GM20431 (cell line): ENCODE measurements around the gene ATP2B1.

Experiments
- in situ Hi-C: fragments of 300-500 bp; cut with MseI, MboI; formaldehyde crosslinking; loops from one replicate; pipeline ENCODE4 v1.15.0; 2020; ENCODE audit warnings: low sequenced_read_pairs; ENCODE audit not compliant: unreplicated experiment

Gene ATP2B1

DNA sequence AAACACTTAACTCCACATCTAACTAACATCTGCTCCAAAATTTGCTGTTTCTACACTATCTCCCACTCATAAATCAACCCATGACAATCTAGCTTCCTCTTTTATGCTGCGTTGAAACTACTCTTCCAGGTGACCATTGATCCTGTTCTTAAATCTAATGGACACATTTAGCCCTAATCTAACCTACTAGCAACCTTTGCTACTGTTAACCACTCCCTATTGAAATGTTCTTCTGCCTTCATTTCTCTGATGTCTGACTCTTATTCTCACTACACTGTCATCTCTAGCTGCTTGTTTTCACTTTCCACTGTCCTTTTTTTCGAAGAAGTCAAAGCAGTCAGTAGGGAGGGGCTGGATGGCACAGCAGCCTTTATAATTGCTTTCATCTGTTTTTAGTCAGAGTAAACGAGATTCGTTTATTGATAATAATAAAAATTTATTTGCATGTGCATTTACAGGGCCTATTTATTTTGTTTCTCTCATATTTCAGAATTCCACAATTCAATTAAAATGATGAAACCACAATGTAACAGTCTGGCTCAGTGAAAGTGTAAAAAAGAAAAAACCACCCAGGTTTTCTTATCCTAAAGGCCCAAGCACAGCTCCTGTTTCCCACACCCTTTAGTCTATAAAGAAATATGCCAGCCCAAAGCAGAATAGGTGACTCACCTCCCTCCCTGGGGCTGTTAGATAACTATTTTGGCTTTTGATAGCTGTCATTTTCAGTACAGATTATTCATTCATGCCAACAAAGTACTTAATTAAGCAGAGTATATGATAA is 44.9 kb downstream of the ATP2B1 start:
- in situ Hi-C loops = no loop called here

- in situ Hi-C loops = no loop called here
Observed at GRCh38 chr12:89662623-89663022, 46.0 kb downstream of the ATP2B1 start.

- in situ Hi-C loops = no loop called here
Observed at GRCh38 chr12:89661706-89662330, 46.8 kb downstream of the ATP2B1 start.

GRCh38 chr12:89657739-89658138 is 50.9 kb downstream of the ATP2B1 start:
- in situ Hi-C loops = no loop called here

DNA sequence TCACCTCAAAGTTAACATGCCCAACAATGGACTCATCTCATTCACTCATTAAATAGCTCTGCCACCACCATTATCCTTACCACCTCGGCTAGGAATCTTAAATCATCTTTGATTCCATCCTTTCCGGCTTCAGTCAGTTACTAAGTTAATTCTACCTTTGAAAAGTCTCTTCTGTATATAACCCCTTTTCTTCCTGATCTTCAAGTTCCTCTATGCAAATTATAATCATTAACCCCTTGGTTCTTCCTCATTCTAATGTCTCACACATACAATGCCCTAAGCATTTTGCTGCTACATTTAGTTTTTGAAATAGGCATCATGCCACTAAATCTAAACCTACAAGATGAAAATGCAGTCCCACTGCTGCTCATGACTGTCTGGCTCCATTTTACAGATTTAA is 51.6 kb downstream of the ATP2B1 start:
- in situ Hi-C loops = no loop called here

DNA sequence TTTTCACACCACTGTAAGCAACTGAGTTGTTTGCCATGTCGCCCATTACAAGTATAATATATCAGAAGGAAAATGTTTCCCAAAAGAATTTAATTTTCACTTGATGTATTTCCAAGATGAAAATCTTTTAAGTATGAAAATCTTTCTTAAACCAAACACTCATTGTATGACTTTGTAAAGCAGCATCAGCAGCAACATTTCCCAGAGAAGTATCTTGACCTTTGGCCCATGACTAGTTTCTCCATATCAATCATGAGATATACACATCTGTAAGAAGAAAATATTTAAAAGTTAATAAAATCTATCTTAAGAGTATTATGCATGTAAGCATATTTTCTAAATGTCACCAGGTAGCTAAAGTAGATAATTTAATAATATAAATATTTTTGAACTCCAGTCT is 52.8 kb downstream of the ATP2B1 start:
- in situ Hi-C loops = no loop called here

DNA sequence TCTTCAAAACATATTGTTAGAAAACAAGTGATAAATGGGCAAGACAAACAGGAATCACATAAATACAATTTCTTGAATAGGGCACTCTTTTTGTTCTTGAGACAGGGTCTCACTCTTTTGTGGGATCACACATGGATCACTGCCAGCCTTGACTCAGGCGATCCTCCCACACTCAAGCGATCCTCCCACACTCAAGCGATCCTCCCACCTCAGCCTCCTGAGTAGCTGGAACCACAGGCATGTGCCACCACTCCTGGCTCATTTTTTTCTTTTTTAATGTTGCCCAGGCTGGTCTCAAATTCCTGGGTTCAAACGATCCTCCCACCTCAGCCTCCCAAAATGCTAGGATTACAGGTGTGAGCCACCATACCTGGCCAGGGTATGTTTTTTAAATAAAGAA is 57.4 kb downstream of the ATP2B1 start:
- in situ Hi-C loops = no loop called here

GRCh38 chr12:89650239-89650638 is 58.4 kb downstream of the ATP2B1 start:
- in situ Hi-C loops = no loop called here

DNA sequence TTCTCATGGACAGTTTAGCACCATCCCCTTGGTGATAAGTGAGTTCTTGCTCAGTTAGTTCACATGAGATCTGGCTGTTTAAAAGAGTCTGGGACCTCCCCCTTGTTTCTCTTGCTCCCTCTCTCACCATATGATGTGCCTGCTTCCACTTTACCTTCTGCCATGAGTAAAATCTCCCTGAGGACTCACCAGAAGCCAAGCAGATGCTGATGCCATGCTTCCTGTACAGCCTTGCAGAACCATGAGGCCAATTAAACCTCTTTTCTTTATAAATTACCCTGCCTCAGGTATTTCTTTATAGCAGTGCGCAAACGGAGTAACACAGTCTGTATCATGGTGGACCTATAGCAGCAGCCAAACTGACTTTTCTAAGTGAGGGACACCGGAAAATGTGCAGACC is 58.8 kb downstream of the ATP2B1 start:
- in situ Hi-C loops = no loop called here

GRCh38 chr12:89649139-89649538 is 59.5 kb downstream of the ATP2B1 start:
- in situ Hi-C loops = no loop called here

DNA sequence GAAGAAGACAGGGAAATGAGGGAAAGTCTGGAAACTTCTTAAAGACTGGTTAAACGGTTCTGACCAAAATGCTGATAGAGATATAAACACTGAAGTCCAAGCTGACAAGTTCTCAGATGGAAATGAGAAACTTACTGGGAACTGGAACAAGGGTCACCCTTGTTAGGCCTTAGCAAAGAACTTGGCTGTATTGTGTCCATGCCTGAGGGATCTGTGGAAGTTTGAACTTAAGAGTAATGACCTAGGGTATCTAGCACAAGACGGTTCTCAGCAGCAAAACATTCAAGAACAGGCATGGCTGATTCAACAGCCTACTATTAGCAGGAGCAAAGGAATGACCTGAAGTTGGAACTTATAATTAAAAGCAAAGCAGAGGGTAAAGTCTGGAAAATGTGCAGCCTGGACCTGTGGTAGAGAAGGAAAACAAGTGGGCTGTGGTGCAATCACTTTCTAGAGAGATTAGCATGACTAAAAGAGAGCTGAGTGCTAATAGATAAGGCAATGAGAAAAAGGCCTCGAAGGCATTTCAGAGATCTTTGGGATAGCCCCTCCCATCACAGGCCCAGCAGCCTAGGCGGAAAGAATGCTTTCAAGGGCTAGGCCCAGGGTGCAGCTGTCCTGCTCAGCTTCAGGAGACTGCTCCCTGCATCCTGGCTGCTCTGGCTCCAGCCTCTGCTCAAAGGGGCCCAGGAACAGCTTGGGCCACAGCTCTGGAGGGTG is 60.3 kb downstream of the ATP2B1 start:
- in situ Hi-C loops = no loop called here

GRCh38 chr12:89645434-89645833 is 63.2 kb downstream of the ATP2B1 start:
- in situ Hi-C loops = no loop called here

DNA sequence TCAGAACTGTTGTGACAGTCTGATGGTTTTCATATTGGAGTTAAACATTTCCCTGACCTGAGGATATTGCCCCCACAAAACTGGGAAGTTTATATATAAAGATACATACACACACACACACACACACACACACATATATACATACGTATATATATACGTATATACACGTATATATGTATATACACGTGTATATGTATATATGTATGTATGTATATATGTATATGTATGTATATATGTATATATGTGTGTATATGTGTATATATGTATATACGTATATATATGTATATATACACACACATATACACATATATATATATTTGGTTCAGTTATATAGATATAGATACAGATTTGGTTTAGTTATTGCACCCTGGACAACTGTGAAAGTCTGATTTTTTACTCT is 65.7 kb downstream of the ATP2B1 start:
- in situ Hi-C loops = no loop called here

DNA sequence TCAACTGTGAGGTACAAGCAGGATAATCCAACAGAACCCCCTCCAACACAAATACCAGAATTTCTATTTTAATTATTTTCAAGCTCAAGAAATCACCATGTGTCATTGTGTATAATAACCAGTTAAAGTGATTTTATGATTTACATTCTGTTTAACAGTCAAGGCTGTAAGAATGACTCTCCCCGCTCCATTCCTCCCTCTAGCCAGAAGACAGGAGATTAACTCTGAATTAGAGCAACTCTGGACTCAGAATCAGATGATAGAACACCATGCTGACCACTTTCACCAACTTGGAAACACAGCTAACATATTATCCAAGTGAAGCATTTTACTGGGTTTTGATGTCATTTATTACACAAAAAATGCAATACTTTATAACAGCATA is 71.9 kb downstream of the ATP2B1 start:
- in situ Hi-C loops = no loop called here

- in situ Hi-C loops = no loop called here
Observed at GRCh38 chr12:89636052-89636775, 72.4 kb downstream of the ATP2B1 start.

- in situ Hi-C loops = no loop called here
Observed at GRCh38 chr12:89634508-89634907, 74.1 kb downstream of the ATP2B1 start.

DNA sequence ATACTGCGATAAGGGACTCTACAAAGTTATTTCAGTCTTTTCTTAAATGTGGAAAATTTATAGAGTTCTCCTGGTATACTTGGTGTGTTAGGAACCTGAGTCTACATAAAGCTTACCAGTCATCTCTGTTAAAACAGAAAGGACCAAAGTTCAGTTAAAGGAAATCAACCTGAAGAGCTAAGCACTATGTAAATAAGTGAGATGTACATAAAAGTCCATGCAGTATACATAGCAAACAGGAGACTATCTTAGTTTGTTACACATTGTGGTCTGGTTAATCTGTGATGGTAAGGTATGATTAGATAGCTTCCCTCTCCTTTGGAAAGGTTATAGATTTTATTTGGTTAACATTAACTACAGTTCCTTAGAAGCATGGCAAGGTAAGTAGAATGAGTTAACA is 75.9 kb downstream of the ATP2B1 start:
- in situ Hi-C loops = no loop called here

GRCh38 chr12:89622115-89622514 is 86.5 kb downstream of the ATP2B1 start:
- in situ Hi-C loops = no loop called here

- in situ Hi-C loops = no loop called here
Observed at GRCh38 chr12:89621521-89621920, 87.1 kb downstream of the ATP2B1 start.

- in situ Hi-C loops = no loop called here
Observed at GRCh38 chr12:89619764-89620163, 88.9 kb downstream of the ATP2B1 start.
